ENCODE measurements around the gene BLCAP. TPM values are rescaled to one million over a fixed set of nuclear protein-coding genes. Genes with fewer than 3 reads are reported as not detected.

The BLCAP gene
- total and polyA plus RNA-seq, 2 experiments from 2014 or later, result 62.2 to 64.8 TPM

DNA sequence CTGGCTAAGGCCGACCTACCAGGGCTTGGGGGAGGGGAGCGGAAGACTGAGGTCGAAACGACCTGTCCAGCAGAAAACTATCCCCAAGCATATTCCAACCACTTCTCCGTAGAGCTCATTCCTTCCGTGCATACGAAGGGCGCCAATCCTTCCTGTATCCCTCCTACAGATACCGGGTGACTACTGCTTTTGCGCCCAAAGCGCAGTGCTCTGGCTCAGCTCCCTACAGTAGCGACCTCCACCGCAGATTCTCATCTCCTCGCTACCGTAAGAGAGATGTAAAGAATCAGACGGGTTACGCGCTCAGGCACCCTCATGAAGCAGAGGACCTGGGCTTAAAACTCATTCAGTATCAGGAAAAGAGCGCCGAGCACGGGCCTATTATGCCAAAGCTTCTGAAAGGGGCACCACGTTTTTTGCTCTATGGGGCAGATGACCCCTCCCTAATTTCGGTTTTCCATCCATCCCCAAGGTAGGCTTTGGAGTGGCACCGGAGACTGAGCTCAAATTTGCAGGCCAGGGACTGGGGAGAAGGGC lies 7.2 kb downstream of the BLCAP start (continued):
- TF ChIP-seq, protein P1, sequence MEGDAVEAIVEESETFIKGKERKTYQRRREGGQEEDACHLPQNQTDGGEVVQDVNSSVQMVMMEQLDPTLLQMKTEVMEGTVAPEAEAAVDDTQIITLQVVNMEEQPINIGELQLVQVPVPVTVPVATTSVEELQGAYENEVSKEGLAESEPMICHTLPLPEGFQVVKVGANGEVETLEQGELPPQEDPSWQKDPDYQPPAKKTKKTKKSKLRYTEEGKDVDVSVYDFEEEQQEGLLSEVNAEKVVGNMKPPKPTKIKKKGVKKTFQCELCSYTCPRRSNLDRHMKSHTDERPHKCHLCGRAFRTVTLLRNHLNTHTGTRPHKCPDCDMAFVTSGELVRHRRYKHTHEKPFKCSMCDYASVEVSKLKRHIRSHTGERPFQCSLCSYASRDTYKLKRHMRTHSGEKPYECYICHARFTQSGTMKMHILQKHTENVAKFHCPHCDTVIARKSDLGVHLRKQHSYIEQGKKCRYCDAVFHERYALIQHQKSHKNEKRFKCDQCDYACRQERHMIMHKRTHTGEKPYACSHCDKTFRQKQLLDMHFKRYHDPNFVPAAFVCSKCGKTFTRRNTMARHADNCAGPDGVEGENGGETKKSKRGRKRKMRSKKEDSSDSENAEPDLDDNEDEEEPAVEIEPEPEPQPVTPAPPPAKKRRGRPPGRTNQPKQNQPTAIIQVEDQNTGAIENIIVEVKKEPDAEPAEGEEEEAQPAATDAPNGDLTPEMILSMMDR (conservative IDR thresholded peaks at IDR 0.05; ENCODE audit: low read depth in 2 of 2), result no peak
- TF ChIP-seq ZNF114 (CRISPR knock-in tag; IDR thresholded peaks at IDR 0.05) (no peak), POLR2AphosphoS5 (IDR thresholded peaks at IDR 0.05; ENCODE audit: low read depth) (no peak), JUNB (IDR thresholded peaks at IDR 0.05; ENCODE audit: unreplicated experiment) (no peak), STAT1 (IDR thresholded peaks at IDR 0.05; ENCODE audit: unreplicated experiment) (no peak)
- TF ChIP-seq, protein P2, sequence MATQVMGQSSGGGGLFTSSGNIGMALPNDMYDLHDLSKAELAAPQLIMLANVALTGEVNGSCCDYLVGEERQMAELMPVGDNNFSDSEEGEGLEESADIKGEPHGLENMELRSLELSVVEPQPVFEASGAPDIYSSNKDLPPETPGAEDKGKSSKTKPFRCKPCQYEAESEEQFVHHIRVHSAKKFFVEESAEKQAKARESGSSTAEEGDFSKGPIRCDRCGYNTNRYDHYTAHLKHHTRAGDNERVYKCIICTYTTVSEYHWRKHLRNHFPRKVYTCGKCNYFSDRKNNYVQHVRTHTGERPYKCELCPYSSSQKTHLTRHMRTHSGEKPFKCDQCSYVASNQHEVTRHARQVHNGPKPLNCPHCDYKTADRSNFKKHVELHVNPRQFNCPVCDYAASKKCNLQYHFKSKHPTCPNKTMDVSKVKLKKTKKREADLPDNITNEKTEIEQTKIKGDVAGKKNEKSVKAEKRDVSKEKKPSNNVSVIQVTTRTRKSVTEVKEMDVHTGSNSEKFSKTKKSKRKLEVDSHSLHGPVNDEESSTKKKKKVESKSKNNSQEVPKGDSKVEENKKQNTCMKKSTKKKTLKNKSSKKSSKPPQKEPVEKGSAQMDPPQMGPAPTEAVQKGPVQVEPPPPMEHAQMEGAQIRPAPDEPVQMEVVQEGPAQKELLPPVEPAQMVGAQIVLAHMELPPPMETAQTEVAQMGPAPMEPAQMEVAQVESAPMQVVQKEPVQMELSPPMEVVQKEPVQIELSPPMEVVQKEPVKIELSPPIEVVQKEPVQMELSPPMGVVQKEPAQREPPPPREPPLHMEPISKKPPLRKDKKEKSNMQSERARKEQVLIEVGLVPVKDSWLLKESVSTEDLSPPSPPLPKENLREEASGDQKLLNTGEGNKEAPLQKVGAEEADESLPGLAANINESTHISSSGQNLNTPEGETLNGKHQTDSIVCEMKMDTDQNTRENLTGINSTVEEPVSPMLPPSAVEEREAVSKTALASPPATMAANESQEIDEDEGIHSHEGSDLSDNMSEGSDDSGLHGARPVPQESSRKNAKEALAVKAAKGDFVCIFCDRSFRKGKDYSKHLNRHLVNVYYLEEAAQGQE (IDR thresholded peaks at IDR 0.05; ENCODE audit: unreplicated experiment), result no peak

DNA sequence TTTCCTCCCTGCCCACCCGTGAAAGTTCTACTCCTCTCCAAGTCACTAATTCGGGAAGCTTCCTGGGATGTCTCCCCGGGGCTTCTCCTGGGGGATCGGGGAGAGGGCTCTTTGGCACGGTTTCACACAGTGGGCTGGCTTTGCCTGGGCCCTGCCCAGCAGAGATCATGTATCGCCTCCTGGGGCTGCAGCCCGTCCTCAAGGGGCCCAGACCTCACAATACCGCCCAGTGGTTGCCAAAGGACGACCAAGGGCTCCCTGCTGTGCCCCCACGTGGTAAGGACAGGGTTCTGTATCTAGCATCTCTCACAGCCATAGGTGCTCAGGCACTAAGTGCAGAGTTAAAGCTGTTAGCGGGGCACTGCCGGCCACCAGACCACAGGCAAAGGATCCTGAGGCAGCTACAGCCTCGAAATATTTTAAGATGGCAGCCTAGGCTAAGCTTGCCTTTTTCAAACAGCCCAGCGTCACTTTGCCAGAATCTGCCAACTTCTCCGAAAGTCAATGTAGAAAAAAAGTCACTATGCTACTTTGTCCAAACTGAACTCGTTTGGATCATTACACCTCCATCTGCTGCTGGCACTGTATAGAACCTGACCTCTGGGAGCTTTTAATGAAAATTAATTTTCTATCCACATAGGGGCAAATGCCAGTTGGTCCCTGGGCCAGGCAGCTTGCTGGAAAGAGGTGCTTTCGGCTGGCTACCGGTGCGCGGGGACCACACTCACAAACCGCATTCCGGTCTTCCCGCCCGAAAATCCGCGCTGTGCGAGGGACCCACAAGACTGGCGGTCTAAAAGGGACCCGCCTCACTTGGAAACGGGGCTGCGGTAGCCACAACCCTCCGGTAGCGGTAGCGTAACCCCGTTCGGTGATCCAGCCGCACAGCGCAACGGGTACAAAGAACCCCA lies 7.9 kb downstream of the BLCAP start:
- peak; percentile 67 for ATAC-seq
- H3K27me3 Mint-ChIP-seq (ENCODE audit: insufficient read depth, low read depth, poor library complexity), result peaks cover 18% of the 10 kb centered on the region
- Histone ChIP-seq H3K27ac (ENCODE audit: low read depth) (peak overlapping the region; percentile 26; the same call in 1 of the 2 replicates), H3K4me3 (peak overlapping the region; percentile 17; the same call in 1 of the 2 replicates), H3K4me2 (peak overlapping the region; percentile 67), H3K36me3 (ENCODE audit: insufficient read depth) (peaks cover 4% of the 10 kb centered on the region), H3K9me2 (ENCODE audit: insufficient read depth) (no peaks in the 10 kb centered on the region), H3K4me1 (ENCODE audit: insufficient read depth) (peaks cover 62% of the 10 kb centered on the region), H3F3A (replicated peaks; ENCODE audit: low read depth) (no peaks in the 10 kb centered on the region), H2AFZ (no peak overlapping the region), H3K27me3 (ENCODE audit: insufficient read depth) (no peaks in the 10 kb centered on the region), H3K79me2 (replicated peaks; ENCODE audit: insufficient read depth) (peaks cover 95% of the 10 kb centered on the region), H4K20me1 (replicated peaks; ENCODE audit: insufficient read depth) (peaks cover 50% of the 10 kb centered on the region)
- peaks cover 14% of the 10 kb centered on the region for H3K9me3 Mint-ChIP-seq
- H3K36me3 Mint-ChIP-seq (ENCODE audit: low read depth), result peaks cover 77% of the 10 kb centered on the region
- DNase-seq (ENCODE audit: low spot score), result peak; percentile 52
- H3K4me1 Mint-ChIP-seq, result peaks cover 78% of the 10 kb centered on the region
- peak overlapping the region; percentile 69 for H3K27ac Mint-ChIP-seq
- peak overlapping the region; percentile 59 for H3K4me3 Mint-ChIP-seq
- TF ChIP-seq EZH2phosphoT487 (IDR thresholded peaks at IDR 0.05; ENCODE audit: unreplicated experiment) (no peak), ZNF331 (CRISPR knock-in tag; IDR thresholded peaks at IDR 0.05; ENCODE audit: low read depth) (no peak), EZH2 (IDR thresholded peaks at IDR 0.05; ENCODE audit: low read depth, unreplicated experiment) (no peak), ZNF114 (CRISPR knock-in tag; IDR thresholded peaks at IDR 0.05) (no peak), POLR2AphosphoS5 (IDR thresholded peaks at IDR 0.05; ENCODE audit: low read depth) (no peak), STAT1 (IDR thresholded peaks at IDR 0.05; ENCODE audit: unreplicated experiment) (no peak)
- TF ChIP-seq, protein P3, sequence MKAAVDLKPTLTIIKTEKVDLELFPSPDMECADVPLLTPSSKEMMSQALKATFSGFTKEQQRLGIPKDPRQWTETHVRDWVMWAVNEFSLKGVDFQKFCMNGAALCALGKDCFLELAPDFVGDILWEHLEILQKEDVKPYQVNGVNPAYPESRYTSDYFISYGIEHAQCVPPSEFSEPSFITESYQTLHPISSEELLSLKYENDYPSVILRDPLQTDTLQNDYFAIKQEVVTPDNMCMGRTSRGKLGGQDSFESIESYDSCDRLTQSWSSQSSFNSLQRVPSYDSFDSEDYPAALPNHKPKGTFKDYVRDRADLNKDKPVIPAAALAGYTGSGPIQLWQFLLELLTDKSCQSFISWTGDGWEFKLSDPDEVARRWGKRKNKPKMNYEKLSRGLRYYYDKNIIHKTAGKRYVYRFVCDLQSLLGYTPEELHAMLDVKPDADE (IDR thresholded peaks at IDR 0.05), result no peak
- TF ChIP-seq, protein P1 (conservative IDR thresholded peaks at IDR 0.05; ENCODE audit: low read depth in 2 of 2), result no peak

Measured in GM23338 (cell line).